GM19372 (cell line): Measurements from ENCODE around the gene PSMD8.

ENCODE experiments used
- ATAC-seq: cut with Tn5 transposase; IDR thresholded peaks from one replicate; pipeline ENCODE4 v1.9.1; 2021; ENCODE audit warnings: mild to moderate bottlenecking, low read depth, moderate library complexity; ENCODE audit not compliant: unreplicated experiment

Gene PSMD8

DNA sequence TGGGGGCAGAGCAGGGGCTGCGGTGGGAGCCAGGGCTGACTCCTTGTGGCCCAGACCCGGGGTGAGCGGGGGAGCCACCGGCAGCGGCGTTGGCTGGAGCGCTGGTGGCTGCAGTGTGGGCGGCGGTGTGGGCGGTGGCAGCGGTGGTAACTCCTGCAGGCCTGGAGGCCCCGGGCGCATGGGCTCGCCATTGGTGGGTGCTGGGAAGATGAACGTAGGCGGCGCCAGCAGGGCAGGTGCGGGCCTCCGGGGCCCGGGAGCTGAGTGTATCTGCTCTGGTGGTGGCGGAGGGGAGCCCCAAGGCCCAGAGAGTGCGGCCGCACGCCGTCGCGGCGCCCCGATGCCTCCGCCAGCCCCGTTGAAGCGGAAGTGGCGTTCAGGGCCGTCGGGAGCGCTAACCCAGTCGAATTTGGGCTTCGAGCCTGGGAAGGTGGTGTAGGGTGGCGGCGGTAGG lies 11.5 kb downstream of the PSMD8 start:
- ATAC-seq = no peak

GRCh38 chr19:38386300-38386970 lies 12.1 kb downstream of the PSMD8 start:
- no peak for ATAC-seq

DNA sequence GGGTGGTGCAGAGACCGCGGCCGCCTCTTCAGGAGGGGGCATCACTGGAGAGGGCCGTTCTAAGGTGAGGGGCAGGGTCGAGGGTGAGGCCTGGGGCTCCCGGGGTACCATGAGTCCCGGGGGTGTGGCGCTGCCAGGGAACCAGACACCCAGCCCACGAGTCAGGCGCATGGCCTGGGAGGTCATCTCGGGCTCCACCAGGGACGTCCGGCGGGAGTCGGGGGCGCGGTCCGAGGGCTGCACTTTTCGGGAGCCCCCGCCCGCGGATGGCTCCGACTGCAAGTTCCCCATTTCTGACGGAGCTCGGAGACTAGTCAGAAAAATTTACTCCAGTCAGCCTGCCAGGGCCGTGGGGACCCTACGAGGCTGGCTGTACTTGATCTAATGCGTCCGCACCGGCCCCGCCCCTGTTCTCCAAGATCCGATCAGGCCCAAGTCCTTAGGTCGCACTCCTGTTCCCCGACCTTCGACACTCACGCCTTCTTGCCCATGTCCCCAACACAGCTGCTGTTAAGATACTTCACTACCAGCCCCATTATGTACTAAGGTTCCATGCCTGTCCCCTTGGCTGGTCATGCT lies 12.7 kb downstream of the PSMD8 start:
- no peak for ATAC-seq

GRCh38 chr19:38387550-38388348 lies 13.4 kb downstream of the PSMD8 start, which contains the start of gene GGN:
Gene GGN (minus strand): TSS chr19:38388034. CDS start chr19:38387261, 773 bp downstream.
- ATAC-seq = peak; percentile 47

DNA sequence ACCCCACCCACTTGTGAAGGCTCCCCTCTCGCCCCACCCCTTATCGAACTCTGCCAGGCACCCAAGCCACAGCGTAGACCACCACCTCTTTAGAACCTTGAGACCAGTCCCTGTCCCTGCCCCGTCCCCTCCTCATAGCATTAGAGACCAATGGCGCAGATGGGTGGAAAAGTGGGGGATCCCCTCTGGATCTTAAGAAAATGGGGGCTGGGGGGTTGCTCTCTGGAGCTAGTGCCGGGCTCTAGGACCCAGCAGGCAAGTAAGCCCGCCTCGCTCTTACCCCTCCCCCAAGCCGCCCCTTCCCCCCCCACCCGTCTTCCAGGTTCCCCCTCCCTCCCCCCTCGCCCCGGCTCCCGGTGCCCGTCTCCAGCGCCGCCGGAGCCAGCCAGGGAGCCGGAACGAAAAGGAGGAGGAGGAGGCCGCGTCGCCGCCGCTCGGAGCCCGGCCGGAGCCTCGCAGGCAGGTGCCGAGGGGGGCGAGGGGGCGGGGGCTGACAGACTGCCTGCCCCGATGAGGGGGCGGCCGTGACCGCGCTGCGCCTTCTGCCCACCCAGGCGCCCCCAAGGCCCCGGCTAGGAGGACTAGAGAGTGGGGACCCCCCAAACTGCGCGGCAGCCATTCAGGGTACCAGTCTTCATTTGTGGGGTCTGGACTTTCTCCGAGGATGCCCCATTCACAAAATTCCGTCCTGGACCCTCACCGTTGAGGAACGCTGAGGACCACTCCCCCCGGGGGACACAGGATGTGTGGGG lies 14.2 kb downstream of the PSMD8 start, which contains the start of gene SPRED3:
TSS of gene SPRED3 (plus strand) at position 349 of the 752 bp plus-strand sequence. CDS start 1,606 bp downstream, outside the sequence.
- ATAC-seq = no peak

DNA sequence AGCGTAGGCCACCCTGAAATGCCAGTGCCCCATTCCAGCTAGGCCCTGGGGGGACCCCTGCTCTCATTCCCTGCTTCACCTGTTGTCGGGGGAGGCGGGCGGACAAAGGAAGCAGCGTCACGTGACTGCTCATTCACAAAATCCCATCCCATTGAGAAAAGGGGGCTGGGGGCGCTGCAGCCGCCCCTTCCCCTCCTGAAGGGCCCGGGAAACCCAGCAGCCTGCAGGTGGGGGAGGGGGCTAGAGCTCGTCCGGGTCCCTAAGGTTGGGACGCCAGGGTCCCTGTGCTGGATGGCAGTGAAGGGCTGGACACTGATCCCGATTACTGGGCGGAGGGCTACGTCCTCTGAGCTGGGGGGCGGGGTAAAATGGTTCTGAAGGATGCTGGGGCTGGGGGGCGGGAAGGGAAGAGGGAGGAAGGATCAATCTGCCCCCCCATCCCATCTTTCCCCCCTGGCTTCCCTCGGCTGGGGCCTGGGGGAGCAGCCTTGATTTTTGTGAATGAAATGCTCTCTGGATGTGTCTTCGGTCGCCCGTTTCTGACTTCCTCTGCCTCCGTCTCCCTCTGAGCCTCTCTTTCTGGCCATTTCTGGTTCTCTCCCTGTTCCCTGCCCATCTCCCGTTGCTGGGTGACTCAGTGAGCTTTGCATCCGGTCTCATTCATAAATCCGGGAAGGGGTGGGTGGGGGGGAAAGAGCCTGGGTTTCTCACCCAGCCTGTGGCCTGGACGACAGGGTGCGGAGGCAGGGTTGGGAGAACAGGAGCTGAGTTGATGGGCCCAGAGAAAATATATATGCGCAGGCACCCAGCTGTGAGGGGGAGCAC lies 14.9 kb downstream of the PSMD8 start:
- ATAC-seq = no peak

- ATAC-seq = no peak
These were observed 15.9 kb downstream of the PSMD8 start for GRCh38 chr19:38389957-38390924.

DNA sequence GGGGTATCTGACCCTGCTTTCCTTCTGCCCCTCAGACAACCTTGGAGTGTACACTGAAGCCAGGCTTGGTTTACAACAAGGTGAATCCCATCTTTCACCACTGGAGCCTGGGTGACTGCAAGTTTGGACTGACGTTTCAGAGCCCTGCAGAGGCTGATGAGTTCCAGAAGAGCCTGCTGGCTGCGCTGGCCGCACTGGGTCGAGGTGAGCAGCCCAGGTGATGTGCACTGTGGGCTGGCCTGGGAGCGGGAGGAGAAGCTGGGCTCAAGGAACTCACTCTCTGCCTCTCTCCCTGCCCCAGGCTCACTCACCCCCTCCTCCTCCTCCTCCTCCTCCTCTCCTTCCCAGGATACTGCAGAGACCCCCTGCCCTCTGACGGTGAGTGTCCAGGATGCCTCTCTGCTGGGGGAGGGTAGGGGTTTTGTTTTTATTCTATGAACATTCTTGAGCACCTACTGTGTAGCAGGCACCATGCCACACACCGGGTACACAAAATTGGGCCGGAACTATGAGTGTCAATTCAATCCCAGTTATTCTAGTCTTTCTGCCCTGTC lies 17.6 kb downstream of the PSMD8 start:
- ATAC-seq = no peak

DNA sequence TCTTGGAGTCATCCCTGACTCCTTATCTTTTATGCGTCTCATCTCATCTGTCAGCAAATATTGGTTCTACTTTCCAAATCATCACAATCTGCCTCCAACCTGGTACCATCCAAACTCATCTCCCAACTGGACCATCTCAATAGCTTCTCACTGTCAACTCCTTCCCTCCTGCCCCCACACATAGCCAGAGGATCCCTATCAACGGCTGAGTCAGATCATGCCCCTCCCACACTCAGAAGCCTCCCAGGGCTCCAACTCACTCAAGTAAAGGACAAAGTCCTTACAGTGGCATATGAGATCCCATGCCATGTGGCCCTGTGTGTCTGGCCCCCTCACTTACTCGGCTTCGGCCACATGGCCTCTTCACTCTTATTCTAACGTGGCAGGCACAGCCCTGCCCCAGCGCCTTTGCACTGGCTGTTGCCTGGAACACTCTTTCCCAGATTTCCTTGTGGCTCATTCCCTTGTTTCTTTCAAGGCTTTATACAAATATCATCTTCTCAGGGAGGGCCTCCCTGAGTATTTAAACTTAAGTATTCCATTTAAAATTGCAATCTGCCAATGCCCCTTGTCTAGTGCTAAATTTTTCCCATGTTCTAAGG lies 18.4 kb downstream of the PSMD8 start:
- no peak for ATAC-seq

DNA sequence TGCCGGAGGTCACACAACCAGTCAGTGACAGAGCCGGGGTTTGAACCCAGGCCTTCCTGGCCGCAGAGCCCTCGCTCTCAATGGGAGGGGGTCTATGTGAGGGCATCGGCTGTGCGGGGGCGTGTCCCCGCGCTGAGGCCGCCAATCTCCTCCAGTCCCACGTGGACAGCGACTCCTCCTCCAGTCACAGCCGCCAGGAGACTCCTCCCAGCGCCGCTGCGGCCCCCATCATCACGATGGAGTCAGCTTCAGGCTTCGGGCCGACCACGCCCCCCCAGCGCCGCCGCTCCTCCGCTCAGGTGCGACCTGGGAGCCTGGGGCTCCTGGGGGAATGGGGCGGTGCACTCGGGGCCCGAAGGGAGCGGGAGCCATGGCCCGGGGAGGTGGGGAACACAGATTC lies 20.1 kb downstream of the PSMD8 start:
- ATAC-seq = no peak

DNA sequence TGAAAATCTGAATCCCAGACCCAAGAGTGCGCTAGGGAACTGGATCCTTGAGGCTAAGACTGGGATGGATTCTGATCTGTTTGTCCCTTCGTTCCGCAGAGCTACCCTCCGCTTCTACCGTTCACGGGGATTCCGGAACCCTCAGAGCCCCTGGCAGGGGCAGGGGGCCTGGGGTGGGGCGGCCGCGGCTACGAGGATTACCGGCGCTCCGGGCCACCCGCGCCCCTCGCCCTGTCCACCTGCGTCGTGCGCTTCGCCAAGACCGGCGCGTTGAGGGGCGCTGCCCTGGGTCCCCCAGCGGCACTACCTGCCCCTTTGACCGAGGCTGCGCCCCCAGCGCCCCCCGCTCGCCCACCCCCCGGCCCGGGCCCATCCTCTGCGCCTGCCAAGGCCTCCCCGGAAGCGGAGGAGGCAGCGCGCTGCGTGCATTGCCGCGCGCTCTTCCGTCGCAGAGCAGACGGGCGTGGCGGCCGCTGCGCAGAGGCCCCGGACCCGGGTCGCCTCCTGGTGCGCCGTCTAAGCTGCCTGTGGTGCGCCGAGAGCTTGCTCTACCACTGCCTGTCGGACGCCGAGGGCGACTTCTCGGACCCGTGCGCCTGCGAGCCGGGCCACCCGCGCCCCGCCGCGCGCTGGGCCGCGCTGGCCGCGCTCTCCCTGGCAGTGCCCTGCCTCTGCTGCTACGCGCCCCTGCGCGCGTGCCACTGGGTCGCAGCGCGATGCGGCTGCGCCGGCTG lies 21.2 kb downstream of the PSMD8 start:
- no peak for ATAC-seq

GRCh38 chr19:38399081-38399480 lies 24.7 kb downstream of the PSMD8 start:
- ATAC-seq = no peak

DNA sequence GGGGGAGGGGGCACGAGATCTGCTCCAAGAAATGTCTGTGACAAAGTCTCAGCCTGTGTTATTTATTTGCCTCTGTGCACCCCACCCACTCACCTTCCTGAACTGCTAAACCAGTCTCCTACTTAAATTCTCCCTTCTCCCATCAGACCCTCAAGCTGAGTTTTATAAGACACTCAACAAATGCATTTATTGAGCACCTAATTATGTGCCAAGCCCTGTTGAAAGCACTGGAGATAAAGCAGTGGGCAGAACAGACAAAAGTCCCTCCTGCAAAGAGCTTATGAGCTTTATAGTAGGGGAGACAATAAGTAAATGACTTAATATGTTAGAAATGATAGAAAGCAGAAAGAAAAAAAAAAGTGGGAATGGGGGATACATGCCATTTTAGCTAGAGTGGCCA lies 25.2 kb downstream of the PSMD8 start:
- no peak for ATAC-seq

DNA sequence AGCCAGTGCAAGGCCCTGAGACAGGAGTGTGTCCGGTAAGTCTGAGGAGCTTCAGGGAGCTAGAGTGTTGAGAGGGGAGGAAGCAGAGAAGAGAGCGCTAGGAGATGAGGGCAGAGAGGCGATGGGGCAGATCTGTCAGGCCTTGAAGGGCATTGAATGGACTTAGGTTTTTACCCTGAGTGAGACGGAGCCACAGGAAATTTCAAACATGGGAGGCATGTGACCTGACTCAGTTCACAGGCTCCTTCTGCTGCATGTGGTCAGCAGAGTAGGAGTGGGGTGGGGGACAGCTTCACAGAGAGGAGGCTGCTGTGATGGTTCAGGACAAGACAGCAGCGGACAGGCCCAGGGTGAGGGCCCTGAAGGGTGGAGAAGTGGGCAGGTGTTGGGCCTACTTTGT lies 26.0 kb downstream of the PSMD8 start:
- no peak for ATAC-seq

DNA sequence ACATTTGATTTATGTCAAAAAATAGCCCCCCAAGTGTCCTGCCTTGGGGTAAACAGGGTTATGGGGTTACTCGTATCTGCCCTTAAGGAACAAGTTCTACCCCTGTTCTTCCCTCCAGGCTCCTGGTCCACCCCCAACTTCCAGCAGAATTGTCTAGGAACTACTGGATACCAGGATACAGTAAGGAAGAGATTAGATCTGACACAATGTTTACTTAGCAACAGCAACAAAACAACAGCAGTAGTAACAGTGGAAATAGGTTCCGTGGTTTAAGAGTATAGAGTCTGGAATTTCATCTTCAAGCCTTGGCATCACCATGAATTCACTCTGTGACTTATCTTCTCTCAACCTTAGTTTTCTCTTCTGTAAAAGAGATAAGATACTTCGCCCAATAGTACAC lies 26.8 kb downstream of the PSMD8 start:
- no peak for ATAC-seq

- peak; percentile 12 for ATAC-seq
These were observed 28.2 kb downstream of the PSMD8 start for GRCh38 chr19:38402623-38402966.

- peak; percentile 94 for ATAC-seq
These were observed 28.8 kb downstream of the PSMD8 start, which contains the start of gene FAM98C for GRCh38 chr19:38402967-38403674. Gene FAM98C (plus strand): TSS chr19:38403093. CDS start chr19:38403154, 61 bp downstream.
